Esophagus muscularis mucosa (tissue), 3 donors: Measurements from ENCODE around the gene FBXO46.

Source experiments
- POLR2A ChIP-seq: fragments of 450-650 bp; IDR thresholded peaks from one replicate; pipeline ENCODE4 v1.6.1; 2017; ENCODE audit warnings: antibody characterized with exemption, moderate library complexity, mild to moderate bottlenecking, low read depth
- TF ChIP-seq, protein P1 (sequence below), 3 experiments: fragments of 200-600 bp in 2 of 3; fragments of 450-650 bp in 1 of 3; sonication (generic) in 2 of 3; IDR thresholded peaks; one replicate each; pipeline ENCODE4 v1.5.1; 2017 to 2019; ENCODE audit warnings: antibody characterized with exemption in 3 of 3, mild to moderate bottlenecking in 2 of 3, moderate library complexity in 1 of 3

DNA sequence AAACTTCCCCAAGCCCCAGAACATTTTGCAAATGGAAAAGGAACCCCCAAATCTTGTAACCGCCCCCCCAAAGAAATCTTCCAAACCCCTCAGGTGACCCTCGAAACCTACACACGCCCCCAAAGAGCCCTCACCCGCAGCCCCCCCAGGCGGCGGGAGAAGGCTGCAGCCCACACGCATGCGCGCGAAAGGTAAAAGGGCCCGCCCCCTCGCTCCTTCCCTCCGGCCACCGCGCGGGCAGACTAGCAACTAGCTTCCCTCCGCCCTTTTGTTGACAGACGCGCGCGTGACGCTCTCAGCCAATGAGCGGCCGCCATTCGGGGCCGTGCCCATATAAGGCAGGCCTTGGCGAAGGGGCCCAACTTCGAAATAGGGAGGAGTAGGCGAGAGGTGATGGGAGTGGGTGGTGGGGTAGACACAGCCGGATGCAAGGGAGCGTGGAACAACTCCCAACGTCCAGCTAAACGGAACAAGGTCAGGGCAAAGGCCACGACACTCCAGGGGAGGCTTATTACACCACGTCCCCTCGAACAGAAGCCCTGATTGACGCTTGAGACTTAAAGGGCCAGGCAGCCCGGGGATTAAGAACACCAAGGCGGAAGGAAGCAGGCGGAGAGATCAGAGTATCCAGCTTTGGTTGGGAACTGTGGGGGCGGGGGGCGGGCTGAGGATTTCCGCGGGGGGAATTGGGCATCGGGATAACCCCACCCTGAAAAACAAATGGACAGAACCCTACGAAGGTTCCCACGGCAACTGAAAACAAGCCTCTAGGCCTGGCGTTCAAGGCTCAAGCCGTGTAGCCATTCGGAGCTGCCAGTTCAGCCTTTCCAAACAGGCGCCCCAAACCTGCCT is 13.3 kb downstream of the FBXO46 start:
- TF ChIP-seq, protein P1, sequence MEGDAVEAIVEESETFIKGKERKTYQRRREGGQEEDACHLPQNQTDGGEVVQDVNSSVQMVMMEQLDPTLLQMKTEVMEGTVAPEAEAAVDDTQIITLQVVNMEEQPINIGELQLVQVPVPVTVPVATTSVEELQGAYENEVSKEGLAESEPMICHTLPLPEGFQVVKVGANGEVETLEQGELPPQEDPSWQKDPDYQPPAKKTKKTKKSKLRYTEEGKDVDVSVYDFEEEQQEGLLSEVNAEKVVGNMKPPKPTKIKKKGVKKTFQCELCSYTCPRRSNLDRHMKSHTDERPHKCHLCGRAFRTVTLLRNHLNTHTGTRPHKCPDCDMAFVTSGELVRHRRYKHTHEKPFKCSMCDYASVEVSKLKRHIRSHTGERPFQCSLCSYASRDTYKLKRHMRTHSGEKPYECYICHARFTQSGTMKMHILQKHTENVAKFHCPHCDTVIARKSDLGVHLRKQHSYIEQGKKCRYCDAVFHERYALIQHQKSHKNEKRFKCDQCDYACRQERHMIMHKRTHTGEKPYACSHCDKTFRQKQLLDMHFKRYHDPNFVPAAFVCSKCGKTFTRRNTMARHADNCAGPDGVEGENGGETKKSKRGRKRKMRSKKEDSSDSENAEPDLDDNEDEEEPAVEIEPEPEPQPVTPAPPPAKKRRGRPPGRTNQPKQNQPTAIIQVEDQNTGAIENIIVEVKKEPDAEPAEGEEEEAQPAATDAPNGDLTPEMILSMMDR (IDR thresholded peaks at IDR 0.05): peak in 2 of 3 experiments; percentile 14 to 38
- peak; percentile 44 for TF ChIP-seq POLR2A
